HepG2 (cell line): ENCODE measurements around the gene MED23. TPM values are rescaled to one million over a fixed set of nuclear protein-coding genes. Genes with fewer than 3 reads are reported as not detected.

Source experiments
- FOXK1 ChIP-seq: sonication (generic); formaldehyde crosslinking; IDR thresholded peaks from 2 replicates; pipeline ENCODE4 v1.4.0; 2020; ENCODE audit warnings: low read depth, missing genetic modification reagents, borderline replicate concordance
- GABPB1 ChIP-seq: IDR thresholded peaks from 2 replicates; pipeline ENCODE4 v1.6.1; 2016; ENCODE audit warnings: mild to moderate bottlenecking, missing genetic modification reagents, moderate library complexity, missing compliant biosample characterization
- HINFP ChIP-seq: sonication (generic); formaldehyde crosslinking; IDR thresholded peaks from 2 replicates; pipeline ENCODE4 v1.4.0; 2020; ENCODE audit warnings: low read depth, mild to moderate bottlenecking, missing genetic modification reagents
- KDM4B ChIP-seq: sonication (generic); formaldehyde crosslinking; IDR thresholded peaks from 2 replicates; pipeline ENCODE4 v1.4.0; 2020; ENCODE audit warnings: missing genetic modification reagents
- KMT2B ChIP-seq: IDR thresholded peaks from 2 replicates; pipeline ENCODE4 v1.6.1; 2016; ENCODE audit warnings: missing genetic modification reagents, missing compliant biosample characterization
- NCOR1 ChIP-seq: fragments of 200-600 bp; sonication (generic); IDR thresholded peaks from 2 replicates; pipeline ENCODE4 v1.7.0; 2017; ENCODE audit warnings: antibody characterized with exemption, low read length, borderline replicate concordance
- PHF8 ChIP-seq: sonication (generic); formaldehyde crosslinking; IDR thresholded peaks from 2 replicates; pipeline ENCODE4 v1.5.0; 2020; ENCODE audit warnings: missing genetic modification reagents
- PRPF4 ChIP-seq: fragments of 200-400 bp; formaldehyde crosslinking; IDR thresholded peaks from 2 replicates; pipeline ENCODE4 v1.6.1; 2016; ENCODE audit warnings: low read length, low read depth; ENCODE audit not compliant: poor library complexity, severe bottlenecking
- SETDB1 ChIP-seq: sonication (generic); formaldehyde crosslinking; IDR thresholded peaks from 2 replicates; pipeline ENCODE4 v1.5.1; 2020; ENCODE audit warnings: missing genetic modification reagents, mild to moderate bottlenecking, borderline replicate concordance
- SP1 ChIP-seq, 2 experiments: fragments of 450-650 bp in 1 of 2; sonication (generic) in 1 of 2; formaldehyde crosslinking in 1 of 2; IDR thresholded peaks; 2 replicates each; pipeline versions ENCODE4 v1.4.0 to v1.6.1; 2016 to 2020; ENCODE audit warnings: missing genetic modification reagents in 1 of 2
- SPEN ChIP-seq: sonication (generic); formaldehyde crosslinking; IDR thresholded peaks from 2 replicates; pipeline ENCODE4 v1.5.1; 2020; ENCODE audit warnings: low read depth, mild to moderate bottlenecking, missing genetic modification reagents
- SSRP1 ChIP-seq: IDR thresholded peaks from 2 replicates; pipeline ENCODE4 v1.6.1; 2016; ENCODE audit warnings: control low read depth
- TRIM22 ChIP-seq: fragments of 450-650 bp; IDR thresholded peaks from 2 replicates; pipeline ENCODE4 v1.6.1; 2017
- ZBTB10 ChIP-seq: sonication (generic); formaldehyde crosslinking; IDR thresholded peaks from 2 replicates; pipeline ENCODE4 v1.4.0; 2020; ENCODE audit warnings: missing genetic modification reagents, borderline replicate concordance
- ZBTB26 ChIP-seq: IDR thresholded peaks from 2 replicates; pipeline ENCODE4 v1.6.1; 2016; ENCODE audit warnings: missing compliant biosample characterization, missing genetic modification reagents, borderline replicate concordance
- ZBTB37 ChIP-seq: sonication (generic); formaldehyde crosslinking; IDR thresholded peaks from 2 replicates; pipeline ENCODE4 v1.4.0; 2020; ENCODE audit warnings: mild to moderate bottlenecking, missing genetic modification reagents
- ZBTB7A ChIP-seq: sonication (generic); formaldehyde crosslinking; IDR thresholded peaks from 2 replicates; pipeline ENCODE4 v1.8.0; 2022; ENCODE audit warnings: mild to moderate bottlenecking, missing genetic modification reagents
- ZC3H4 ChIP-seq: sonication (generic); formaldehyde crosslinking; IDR thresholded peaks from 2 replicates; pipeline ENCODE4 v1.4.0; 2020; ENCODE audit warnings: missing genetic modification reagents, borderline replicate concordance
- ZNF205 ChIP-seq: IDR thresholded peaks from 2 replicates; pipeline ENCODE4 v1.6.1; 2018; ENCODE audit warnings: missing biosample characterization, missing genetic modification reagents
- polyA plus RNA-seq, 8 experiments: library from polyadenylated mRNA; depleted of rRNA in 3 of 8; stranded (reverse) in 7 of 8; unstranded in 1 of 8; fragments of >200 nt; fragmentation: Illumina TruSeq in 4 of 8; extraction: Trizol in 4 of 8; gene quantifications; 2 replicates each; pipeline versions ENCODE4 v1.2.1 to v1.2.3, GENCODE V29; 2011 to 2016; ENCODE audit warnings: low read depth in 4 of 8, missing spikeins in 1 of 8, mixed read lengths in 1 of 8; ENCODE audit not compliant: insufficient read depth in 1 of 8
- total RNA-seq, 5 experiments: library from RNA; depleted of rRNA; stranded (reverse); fragments of >200 nt; fragmentation: Illumina TruSeq; extraction: Trizol; gene quantifications; 2 replicates each; pipeline ENCODE4 v1.2.3, GENCODE V29; 2016; ENCODE audit warnings: low read depth in 1 of 5
- TF ChIP-seq, protein P1 (sequence below): sonication (generic); formaldehyde crosslinking; IDR thresholded peaks from 2 replicates; pipeline ENCODE4 v1.8.1; 2023; ENCODE audit warnings: missing genetic modification reagents, inconsistent platforms, borderline replicate concordance

The MED23 gene
- total and polyA plus RNA-seq, 2 of the 13 experiments (the other 11 are each of a cell fraction or from before 2014, with no cell fraction given): 34.9 to 50.5 TPM

DNA sequence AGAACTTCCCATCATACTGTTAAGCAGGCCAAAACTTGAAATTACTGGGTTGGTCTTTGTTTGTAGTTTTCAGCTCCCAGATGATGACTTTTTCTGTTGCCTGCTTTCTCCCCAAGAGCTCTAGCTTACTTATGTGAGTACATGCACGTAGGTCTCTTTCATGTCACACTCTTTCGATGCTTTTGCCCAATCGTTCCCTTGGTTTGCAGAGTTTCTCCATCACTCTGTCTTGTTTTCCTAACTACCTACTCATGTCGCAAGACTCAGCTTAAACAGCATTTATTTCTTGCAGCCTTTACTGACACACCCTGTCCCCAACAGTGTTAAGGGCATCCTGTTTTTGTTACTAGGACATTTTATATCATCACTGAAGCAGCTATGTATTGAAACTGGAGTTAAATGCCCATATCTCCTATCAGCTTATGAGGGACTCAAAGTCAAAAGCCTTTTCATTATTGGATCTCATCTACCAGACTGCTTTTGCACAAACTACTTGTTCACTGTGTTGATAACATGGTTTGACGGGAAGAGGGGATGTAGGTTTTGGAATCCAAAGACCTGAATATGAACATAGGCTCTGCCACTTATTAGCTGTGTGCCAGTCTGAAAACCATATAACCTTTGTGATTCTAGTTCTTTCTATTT, 52.1 kb downstream of the MED23 start (continued):
- no peak for TF ChIP-seq ZBTB37 (CRISPR knock-in tag)
- TF ChIP-seq ZNF205: peak; percentile 76; the same call in 1 of the 2 replicates
- TF ChIP-seq KMT2B (CRISPR knock-in tag): peak; percentile 49; the same call in 1 of the 2 replicates
- no peak for TF ChIP-seq HINFP (CRISPR knock-in tag)
- no peak for TF ChIP-seq TRIM22
- peak; percentile 69 for TF ChIP-seq SPEN (CRISPR knock-in tag)
- peak; percentile 57; the same call in 1 of the 2 replicates for TF ChIP-seq FOXK1 (CRISPR knock-in tag)
- TF ChIP-seq KDM4B (CRISPR knock-in tag): no peak
- TF ChIP-seq PRPF4: no peak
- TF ChIP-seq GABPB1 (CRISPR knock-in tag): no peak
- TF ChIP-seq SSRP1: no peak
- TF ChIP-seq SP1 (IDR thresholded peaks at IDR 0.05): no peak
- no peak for TF ChIP-seq SP1 (CRISPR knock-in tag; IDR thresholded peaks at IDR 0.05)
- no peak for TF ChIP-seq SETDB1 (CRISPR knock-in tag)
- TF ChIP-seq ZBTB7A: no peak
- no peak for TF ChIP-seq NCOR1
- no peak for TF ChIP-seq ZC3H4 (CRISPR knock-in tag)
- TF ChIP-seq, protein P1, sequence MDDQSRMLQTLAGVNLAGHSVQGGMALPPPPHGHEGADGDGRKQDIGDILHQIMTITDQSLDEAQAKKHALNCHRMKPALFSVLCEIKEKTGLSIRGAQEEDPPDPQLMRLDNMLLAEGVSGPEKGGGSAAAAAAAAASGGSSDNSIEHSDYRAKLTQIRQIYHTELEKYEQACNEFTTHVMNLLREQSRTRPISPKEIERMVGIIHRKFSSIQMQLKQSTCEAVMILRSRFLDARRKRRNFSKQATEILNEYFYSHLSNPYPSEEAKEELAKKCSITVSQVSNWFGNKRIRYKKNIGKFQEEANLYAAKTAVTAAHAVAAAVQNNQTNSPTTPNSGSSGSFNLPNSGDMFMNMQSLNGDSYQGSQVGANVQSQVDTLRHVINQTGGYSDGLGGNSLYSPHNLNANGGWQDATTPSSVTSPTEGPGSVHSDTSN: no peak
- no peak for TF ChIP-seq ZBTB26 (CRISPR knock-in tag)
- no peak for TF ChIP-seq PHF8 (CRISPR knock-in tag)
- TF ChIP-seq ZBTB10: no peak
